Endothelial cell (in vitro differentiated cells): ENCODE data around the gene C1QTNF6. TPM values are rescaled to one million over a fixed set of nuclear protein-coding genes. Genes with fewer than 3 reads are reported as not detected.
"Not testable (repeated sequence)": the region's sequence is repeated elsewhere in the genome, so short reads cannot be mapped to it uniquely, and the experiment has no call there.

Experiments used
- DNase-seq: peaks from one replicate; pipeline ENCODE4 v3.0.0; 2021; ENCODE audit warnings: low spot score
- H3K27ac Mint-ChIP-seq: one replicate; pipeline ENCODE4 v1.8.0; 2021; ENCODE audit warnings: mixed read lengths, inconsistent platforms; ENCODE audit not compliant: unreplicated experiment
- H3K27me3 Mint-ChIP-seq: one replicate; pipeline ENCODE4 v1.8.0; 2021; ENCODE audit warnings: mild to moderate bottlenecking, moderate library complexity, mixed read lengths, inconsistent platforms; ENCODE audit not compliant: unreplicated experiment
- H3K36me3 Mint-ChIP-seq: one replicate; pipeline ENCODE4 v1.8.0; 2021; ENCODE audit warnings: mild to moderate bottlenecking, low read depth, mixed read lengths, inconsistent platforms; ENCODE audit not compliant: unreplicated experiment
- H3K4me1 Mint-ChIP-seq: one replicate; pipeline ENCODE4 v1.8.0; 2021; ENCODE audit warnings: mild to moderate bottlenecking, mixed read lengths, inconsistent platforms; ENCODE audit not compliant: unreplicated experiment
- H3K4me3 Mint-ChIP-seq: one replicate; pipeline ENCODE4 v1.8.0; 2021; ENCODE audit warnings: mild to moderate bottlenecking, mixed read lengths, inconsistent platforms; ENCODE audit not compliant: unreplicated experiment
- H3K9me3 Mint-ChIP-seq: one replicate; pipeline ENCODE4 v1.8.0; 2021; ENCODE audit warnings: mixed read lengths, inconsistent platforms; ENCODE audit not compliant: unreplicated experiment
- long read RNA-seq: library from polyadenylated mRNA; unstranded; transcript quantifications from one replicate; pipeline ENCODE4 v2.0.0, GENCODE V29; 2020; ENCODE audit not compliant: unreplicated experiment
- total RNA-seq: library from RNA; stranded (reverse); fragmentation: NEBNext Ultra II Directional; extraction: Animal tissue kit (Norgen Biotek cat#: 25700); gene quantifications from one replicate; pipeline ENCODE4 v1.2.1, GENCODE V29; 2021; ENCODE audit not compliant: unreplicated experiment
- TF ChIP-seq, protein P1 (sequence below): fragments of 200-600 bp; sonication (generic); IDR thresholded peaks from one replicate; pipeline ENCODE4 v1.5.0; 2021; ENCODE audit warnings: antibody characterized with exemption; ENCODE audit not compliant: unreplicated experiment

Gene C1QTNF6
- total RNA-seq: 32.7 TPM
- long read RNA-seq, transcript C1QTNF6-201 (3 exons, 2,934 nt): major isoform, 5 of 8 reads
- long read RNA-seq, partial matches to known transcripts: 0 of 8 reads
- long read RNA-seq, other reads (novel, unspliced or antisense): 3 of 8 reads

DNA sequence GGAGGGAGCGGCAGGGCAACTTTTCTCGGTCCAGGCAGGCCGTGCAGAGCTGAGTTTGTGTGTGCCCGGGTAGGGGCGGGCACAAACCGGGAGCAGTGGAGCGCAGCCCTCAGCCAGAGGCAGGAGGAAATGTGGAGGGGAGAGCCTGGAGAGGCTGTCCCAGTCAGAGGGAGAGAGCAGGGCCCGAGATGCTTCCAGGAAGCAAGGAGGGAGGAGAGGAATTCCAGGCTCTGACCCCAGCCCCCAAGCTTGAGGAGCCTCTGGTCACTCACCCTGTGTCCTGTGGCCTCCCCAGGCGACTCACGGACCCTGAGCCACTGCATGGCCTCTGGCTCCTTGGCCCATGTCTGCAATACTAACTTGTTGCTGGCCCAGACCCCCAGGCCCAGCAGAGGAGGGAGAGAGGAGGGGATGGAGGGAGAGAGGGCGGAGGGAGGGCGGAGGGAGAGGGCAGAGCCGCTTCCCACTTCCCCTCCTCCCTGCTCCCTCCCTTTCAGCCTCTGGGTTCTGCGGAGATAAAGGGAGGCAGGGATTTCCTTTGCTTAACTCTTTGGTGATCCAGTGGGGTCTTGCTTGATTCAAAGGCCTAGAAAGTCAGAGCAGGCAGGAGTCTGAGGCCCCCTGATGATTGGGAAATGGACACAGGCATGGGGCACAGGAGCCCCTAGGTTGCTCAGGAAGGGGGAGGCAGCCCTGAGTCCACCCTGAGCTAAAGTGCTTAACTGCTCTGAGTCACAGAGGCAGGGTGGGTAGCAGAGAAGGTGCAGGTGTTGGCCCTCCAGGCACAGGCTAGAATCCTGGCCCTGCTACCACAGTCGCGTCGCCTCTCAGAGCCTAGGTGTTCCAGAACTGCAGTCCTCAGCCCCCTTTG is at the start of gene C1QTNF6:
Gene C1QTNF6, minus strand, starts transcription at position 357 of the 871 bp plus-strand sequence. Its CDS starts 34 bp downstream, at position 323.
- peaks cover 39% of the 10 kb centered on the region for H3K4me1 Mint-ChIP-seq
- TF ChIP-seq, protein P1, sequence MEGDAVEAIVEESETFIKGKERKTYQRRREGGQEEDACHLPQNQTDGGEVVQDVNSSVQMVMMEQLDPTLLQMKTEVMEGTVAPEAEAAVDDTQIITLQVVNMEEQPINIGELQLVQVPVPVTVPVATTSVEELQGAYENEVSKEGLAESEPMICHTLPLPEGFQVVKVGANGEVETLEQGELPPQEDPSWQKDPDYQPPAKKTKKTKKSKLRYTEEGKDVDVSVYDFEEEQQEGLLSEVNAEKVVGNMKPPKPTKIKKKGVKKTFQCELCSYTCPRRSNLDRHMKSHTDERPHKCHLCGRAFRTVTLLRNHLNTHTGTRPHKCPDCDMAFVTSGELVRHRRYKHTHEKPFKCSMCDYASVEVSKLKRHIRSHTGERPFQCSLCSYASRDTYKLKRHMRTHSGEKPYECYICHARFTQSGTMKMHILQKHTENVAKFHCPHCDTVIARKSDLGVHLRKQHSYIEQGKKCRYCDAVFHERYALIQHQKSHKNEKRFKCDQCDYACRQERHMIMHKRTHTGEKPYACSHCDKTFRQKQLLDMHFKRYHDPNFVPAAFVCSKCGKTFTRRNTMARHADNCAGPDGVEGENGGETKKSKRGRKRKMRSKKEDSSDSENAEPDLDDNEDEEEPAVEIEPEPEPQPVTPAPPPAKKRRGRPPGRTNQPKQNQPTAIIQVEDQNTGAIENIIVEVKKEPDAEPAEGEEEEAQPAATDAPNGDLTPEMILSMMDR: no peak
- H3K27ac Mint-ChIP-seq: peak within 1 kb of the TSS; percentile 94
- peaks cover 2% of the 10 kb centered on the region for H3K27me3 Mint-ChIP-seq
- no peaks in the 10 kb centered on the region for H3K36me3 Mint-ChIP-seq
- H3K9me3 Mint-ChIP-seq: no peaks in the 10 kb centered on the region
- peak within 1 kb of the TSS; percentile 89 for H3K4me3 Mint-ChIP-seq
- peak; percentile 55 for DNase-seq

DNA sequence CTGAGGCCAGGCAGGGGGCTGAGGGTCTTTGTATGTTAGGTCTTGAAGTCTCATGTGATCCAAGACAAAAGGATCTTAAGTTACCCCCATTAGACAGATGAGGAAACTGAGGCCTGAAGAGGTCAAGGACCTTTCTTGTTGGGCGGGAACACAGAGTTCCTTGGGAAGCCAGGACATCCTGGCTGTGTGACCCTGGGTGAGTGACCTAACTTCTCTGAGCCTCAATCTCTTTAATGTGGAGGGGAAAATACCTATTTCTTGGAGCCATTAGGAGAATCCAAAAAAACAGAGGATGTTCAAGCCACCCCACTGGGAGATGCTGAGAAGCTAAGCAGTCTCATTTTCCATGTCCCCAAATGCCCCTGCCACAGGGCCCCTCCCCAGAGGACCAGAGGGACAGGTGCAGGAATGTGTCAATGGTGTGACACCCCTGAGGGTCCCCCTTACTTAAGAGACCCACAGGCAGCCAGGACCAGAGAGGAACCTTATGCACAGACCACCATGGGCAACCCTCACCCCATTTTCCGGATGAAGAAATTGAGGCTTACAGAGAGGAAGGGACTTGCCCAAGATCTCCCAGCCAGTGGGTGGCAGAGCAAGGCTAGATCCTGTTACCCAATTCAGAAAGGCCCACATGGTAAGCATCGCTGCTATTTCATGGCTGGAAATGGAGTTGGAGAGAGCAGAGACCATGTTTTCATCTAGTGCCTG is 48.0 kb upstream of the C1QTNF6 start:
- peaks cover 20% of the 10 kb centered on the region for H3K4me1 Mint-ChIP-seq
- peaks cover 11% of the 10 kb centered on the region for H3K27me3 Mint-ChIP-seq
- no peaks in the 10 kb centered on the region for H3K9me3 Mint-ChIP-seq
- H3K27ac Mint-ChIP-seq: peak overlapping the region; percentile 36
- H3K36me3 Mint-ChIP-seq: no peaks in the 10 kb centered on the region
- TF ChIP-seq, protein P1: no peak
- no peak overlapping the region for H3K4me3 Mint-ChIP-seq
- no peak for DNase-seq

DNA sequence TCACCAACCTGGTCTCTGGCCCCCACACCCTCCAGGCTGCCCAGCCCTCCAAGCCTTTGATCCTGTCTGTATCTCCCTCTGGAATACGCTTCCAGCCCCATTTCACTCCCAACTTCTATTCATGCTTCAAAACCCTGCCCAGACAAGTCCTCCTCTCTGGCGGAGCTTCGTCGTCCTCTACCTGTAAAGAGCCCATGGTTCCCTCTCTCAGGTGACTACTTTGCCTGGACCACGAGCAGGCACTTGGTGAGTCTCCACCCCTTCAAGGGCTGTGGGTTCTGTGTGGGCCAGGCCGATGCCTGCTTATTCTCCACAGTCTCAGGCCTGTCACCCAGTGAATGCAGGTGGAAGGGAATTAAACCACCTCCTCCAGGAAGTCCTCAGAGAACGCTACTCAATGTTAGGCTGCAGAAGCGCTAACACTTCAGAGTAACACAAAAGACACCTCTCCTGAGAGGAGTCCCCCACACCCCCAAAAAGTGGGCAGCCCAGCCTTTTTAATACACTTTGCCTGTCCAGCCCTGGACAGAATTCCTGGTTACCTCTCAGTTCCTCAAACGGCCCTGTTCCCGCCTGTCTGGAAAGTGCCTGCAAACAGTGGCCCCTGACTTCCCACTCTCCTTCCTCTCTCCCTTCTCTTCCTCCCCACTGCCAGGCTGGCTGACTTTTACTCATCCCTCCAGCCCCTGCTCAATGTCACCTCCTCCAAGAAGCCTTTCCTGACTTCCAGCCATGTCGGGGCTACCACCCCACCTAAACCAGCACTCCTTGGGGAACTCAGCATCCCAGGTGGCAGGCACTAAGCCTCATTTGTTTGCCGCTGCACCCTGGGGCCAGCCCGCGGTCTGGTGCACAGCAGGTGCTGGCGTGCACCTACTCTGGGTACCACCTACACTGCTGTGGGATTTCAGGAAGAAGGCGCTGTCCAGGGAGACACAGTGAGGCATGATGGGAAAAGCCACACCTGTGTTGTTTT is 47.0 kb upstream of the C1QTNF6 start:
- Mint-ChIP-seq H3K36me3 (no peaks in the 10 kb centered on the region), H3K9me3 (no peaks in the 10 kb centered on the region), H3K27me3 (peaks cover 11% of the 10 kb centered on the region), H3K27ac (no peak overlapping the region), H3K4me1 (peaks cover 20% of the 10 kb centered on the region), H3K4me3 (no peak overlapping the region)
- TF ChIP-seq, protein P1: no peak
- DNase-seq: no peak

DNA sequence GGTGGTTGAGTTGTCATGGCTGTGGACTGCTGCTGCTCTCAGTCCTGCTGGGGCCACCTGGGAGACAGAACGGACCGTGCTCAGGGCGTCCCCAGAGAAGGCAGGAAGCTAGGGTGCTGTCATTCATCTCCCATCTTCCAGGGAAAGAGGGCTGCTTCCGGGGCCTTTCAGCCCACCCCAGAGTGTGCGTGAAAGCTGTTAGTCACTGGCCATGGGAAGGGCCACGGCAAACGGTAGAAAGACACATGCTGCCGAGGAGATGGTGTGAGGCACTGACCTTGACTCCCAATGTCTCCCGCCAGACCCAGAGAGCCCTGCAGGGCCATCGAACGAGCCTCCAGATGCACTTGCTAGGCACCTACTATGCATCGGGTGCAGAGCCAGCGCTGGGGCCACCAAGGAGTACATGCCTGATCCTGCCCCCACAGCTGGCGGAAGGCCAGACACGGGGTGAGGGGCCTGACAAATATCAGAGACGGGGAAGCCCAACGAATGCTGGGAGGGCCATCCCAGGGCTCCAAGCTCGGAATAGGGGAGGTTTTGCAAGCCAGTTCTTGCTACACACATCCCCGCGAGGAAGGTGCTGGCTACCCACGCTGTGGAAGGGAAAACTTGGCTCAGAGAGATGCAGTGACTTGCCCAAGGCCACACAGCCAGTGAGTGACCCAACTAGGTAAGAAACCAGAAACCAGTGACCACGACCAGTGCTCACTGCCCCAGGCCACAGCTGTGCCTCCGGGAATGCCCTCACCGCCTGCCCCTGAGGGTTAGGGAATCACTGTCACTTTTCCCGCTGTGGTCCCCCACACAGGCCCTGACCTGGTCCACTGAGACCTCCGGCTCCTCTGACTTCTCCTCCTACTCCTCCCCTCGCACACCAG is 45.9 kb upstream of the C1QTNF6 start:
- no peak overlapping the region for H3K27ac Mint-ChIP-seq

DNA sequence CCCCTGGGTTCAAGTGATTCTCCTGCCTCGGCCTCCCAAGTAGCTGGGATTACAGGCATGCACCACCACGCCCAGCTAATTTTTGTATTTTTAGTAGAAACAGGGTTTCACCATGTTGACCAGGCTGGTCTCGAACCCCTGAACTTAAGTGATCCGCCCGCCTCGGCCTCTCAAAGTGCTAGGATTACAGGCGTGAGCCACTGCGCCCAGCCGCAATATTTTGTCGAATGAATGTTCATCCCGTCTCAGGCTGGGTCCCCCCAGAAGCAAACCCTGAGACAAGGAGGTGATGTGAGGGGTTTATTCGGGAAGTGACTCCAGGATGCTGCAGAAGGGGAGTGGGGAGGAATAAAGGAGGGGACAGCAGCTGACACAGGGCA is 45.3 kb upstream of the C1QTNF6 start:
- peaks cover 20% of the 10 kb centered on the region for H3K4me1 Mint-ChIP-seq
- not testable (repeated sequence) for H3K36me3 Mint-ChIP-seq, DNase-seq, H3K27ac Mint-ChIP-seq, H3K4me3 Mint-ChIP-seq, H3K9me3 Mint-ChIP-seq
- H3K27me3 Mint-ChIP-seq: peaks cover 11% of the 10 kb centered on the region

More for the DNA sequence above, 45.9 kb upstream of the C1QTNF6 start:
- no peak for DNase-seq
- TF ChIP-seq, protein P1: no peak
- no peaks in the 10 kb centered on the region for H3K9me3 Mint-ChIP-seq
- peaks cover 20% of the 10 kb centered on the region for H3K4me1 Mint-ChIP-seq
- H3K36me3 Mint-ChIP-seq: no peaks in the 10 kb centered on the region
- H3K4me3 Mint-ChIP-seq: no peak overlapping the region
- H3K27me3 Mint-ChIP-seq: peaks cover 11% of the 10 kb centered on the region
